PFSK-1 (cell line): ENCODE results near the gene KCNJ16.

Source experiments
- POLR2AphosphoS5 ChIP-seq: IDR thresholded peaks from 2 replicates; pipeline ENCODE4 v1.6.1; 2012; ENCODE audit warnings: low read depth, mild to moderate bottlenecking, control low read depth, low read length, moderate library complexity
- TAF1 ChIP-seq: IDR thresholded peaks from 2 replicates; pipeline ENCODE4 v1.6.1; 2012; ENCODE audit warnings: low read length, control low read depth, borderline replicate concordance; ENCODE audit not compliant: insufficient read depth

DNA sequence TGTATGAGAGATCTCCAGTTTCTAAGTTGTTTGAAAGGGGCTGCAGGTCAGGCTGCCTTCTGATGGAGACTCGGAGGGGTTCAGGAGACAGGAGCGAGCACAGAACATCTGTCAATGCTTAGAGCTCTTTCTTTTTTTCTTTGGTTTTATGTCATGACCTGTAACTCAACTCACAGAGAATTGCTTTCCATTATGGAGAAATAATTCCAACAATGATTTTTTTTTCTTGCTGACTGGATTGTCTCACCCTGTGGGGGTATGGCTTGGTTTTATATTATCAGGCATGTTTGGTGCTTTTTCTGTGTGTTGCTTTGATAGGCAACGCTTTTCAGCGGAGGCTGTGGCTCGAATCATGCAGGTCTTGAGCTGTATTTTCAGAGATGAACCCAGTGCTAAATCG, 83.6 kb downstream of the KCNJ16 start:
- TF ChIP-seq POLR2AphosphoS5 = no peak
- TF ChIP-seq TAF1 = no peak
